Subcutaneous abdominal adipose tissue (tissue), 5 donors: ENCODE results near the gene SEPTIN3.

Experiments
- H3K27ac ChIP-seq: one replicate; pipeline ENCODE4 v1.7.0; 2013; ENCODE audit warnings: low read depth, mild to moderate bottlenecking, inconsistent platforms, low read length, moderate library complexity
- H3K27me3 ChIP-seq, 5 donors: one replicate each; pipeline ENCODE4 v1.7.0; 2013; ENCODE audit warnings: low read length in 5 of 5, inconsistent platforms in 1 of 5; ENCODE audit not compliant: control insufficient read depth in 5 of 5, insufficient read depth in 4 of 5
- H3K36me3 ChIP-seq, 5 donors: one replicate each; pipeline ENCODE4 v1.7.0; 2013; ENCODE audit warnings: low read length in 5 of 5; ENCODE audit not compliant: control insufficient read depth in 5 of 5, insufficient read depth in 5 of 5
- H3K4me1 ChIP-seq, 5 donors: one replicate each; pipeline ENCODE4 v1.7.0; 2013; ENCODE audit warnings: low read length in 5 of 5, mild to moderate bottlenecking in 3 of 5, moderate library complexity in 1 of 5; ENCODE audit not compliant: control insufficient read depth in 5 of 5, insufficient read depth in 5 of 5
- H3K4me3 ChIP-seq, 5 donors: one replicate each; pipeline ENCODE4 v1.7.0; 2013; ENCODE audit warnings: low read length in 5 of 5, low read depth in 1 of 5
- H3K9ac ChIP-seq, 5 donors: one replicate each; pipeline ENCODE4 v1.7.0; 2013; ENCODE audit warnings: low read length in 5 of 5, mild to moderate bottlenecking in 4 of 5, moderate library complexity in 3 of 5
- H3K9me3 ChIP-seq, 5 donors: one replicate each; pipeline ENCODE4 v1.7.0; 2013; ENCODE audit warnings: low read length in 5 of 5; ENCODE audit not compliant: control insufficient read depth in 5 of 5
- donor health status: healthy.
- donor health status: healthy.
- donor health status: healthy.
- donor health status: healthy.
- donor health status: healthy.

Gene SEPTIN3

DNA sequence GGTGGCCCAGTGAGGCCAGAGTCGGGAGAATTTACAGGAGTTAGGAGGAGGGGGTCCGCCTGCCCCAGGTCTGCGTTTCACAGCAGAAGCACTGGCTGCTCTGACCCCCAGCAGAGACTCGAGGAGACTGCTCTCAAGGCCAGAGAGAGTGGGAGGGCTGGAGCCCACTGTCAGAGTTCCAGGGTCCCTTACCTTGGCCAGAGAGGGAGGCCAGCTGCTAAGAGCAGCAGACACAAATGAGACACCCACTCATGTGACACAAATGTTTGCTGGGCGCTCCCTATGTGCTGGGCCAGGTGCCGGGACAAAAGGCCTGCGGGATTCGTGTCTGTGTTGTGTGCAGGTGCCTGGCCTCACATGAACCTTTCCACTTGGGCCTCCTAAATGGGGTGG, 39.8 kb upstream of the SEPTIN3 start:
- H3K27ac ChIP-seq, result no peak overlapping the region
- peaks cover 0 to 12% (median 4%) of the 10 kb centered on the region in 5 donors for H3K4me1 ChIP-seq
- H3K9ac ChIP-seq, result no peak overlapping the region
- peaks cover 8 to 17% (median 10%) of the 10 kb centered on the region in 5 donors for H3K27me3 ChIP-seq
- no peak overlapping the region for H3K4me3 ChIP-seq
- H3K9me3 ChIP-seq, result no peaks in the 10 kb centered on the region
- no peaks in the 10 kb centered on the region for H3K36me3 ChIP-seq

DNA sequence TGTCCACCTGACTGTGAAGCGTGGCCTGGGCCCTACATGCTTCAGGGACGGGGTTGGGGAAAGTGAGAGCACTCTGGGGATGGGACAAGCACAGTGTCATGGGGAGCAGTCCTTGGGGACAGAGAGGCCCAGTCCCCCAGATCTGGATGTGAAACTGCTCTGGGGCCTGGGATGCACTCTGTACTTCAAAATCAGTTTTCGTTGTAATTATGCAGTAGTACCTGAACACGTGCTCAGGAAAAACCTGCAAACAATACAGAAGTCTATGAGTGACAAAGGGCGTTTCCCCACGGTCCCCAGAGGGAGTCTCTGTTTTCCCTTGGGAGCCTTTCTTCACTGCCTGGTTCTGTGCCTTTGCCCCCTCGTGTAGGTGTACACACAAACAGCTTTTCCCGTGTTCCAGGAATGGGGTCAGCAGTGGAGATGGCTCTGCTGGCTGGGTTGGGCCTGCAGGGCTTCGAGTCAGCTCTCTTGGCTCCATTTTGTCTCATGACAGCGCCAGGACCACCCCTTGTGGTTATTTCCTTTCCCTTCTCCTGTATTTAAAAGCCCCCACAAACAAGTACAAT, 37.5 kb upstream of the SEPTIN3 start:
- H3K9ac ChIP-seq, result no peak overlapping the region
- H3K27ac ChIP-seq, result no peak overlapping the region
- no peaks in the 10 kb centered on the region for H3K9me3 ChIP-seq
- H3K27me3 ChIP-seq, result peaks cover 0 to 5% (median 0%) of the 10 kb centered on the region in 5 donors
- no peaks in the 10 kb centered on the region for H3K36me3 ChIP-seq
- peaks cover 0 to under 1% (median 0%) of the 10 kb centered on the region in 5 donors for H3K4me1 ChIP-seq
- no peak overlapping the region for H3K4me3 ChIP-seq

DNA sequence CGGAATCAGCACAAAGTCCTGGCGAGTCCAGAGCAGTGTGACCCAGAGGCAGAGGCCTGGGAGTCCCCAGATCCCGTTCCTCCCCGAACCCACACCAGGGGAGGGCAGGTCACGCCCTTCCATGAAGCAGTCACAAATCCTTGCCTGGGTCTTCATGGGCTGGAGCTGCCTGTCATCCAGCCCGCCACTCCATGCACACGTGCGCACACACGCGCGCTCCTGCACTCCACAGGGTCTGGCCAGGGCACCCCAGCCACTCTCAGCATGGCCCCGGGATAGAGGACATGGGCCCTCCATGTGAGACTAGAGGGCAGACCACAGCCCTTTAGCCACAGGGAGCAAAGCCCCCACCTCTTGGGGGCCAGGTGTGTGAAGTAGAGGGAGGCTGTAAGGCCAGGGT, 36.9 kb upstream of the SEPTIN3 start:
- H3K27ac ChIP-seq, result no peak overlapping the region
- no peak overlapping the region for H3K4me3 ChIP-seq
- no peaks in the 10 kb centered on the region for H3K9me3 ChIP-seq
- no peak overlapping the region for H3K9ac ChIP-seq
- H3K4me1 ChIP-seq, result no peaks in the 10 kb centered on the region
- H3K36me3 ChIP-seq, result no peaks in the 10 kb centered on the region
- peaks cover 0 to 5% (median 0%) of the 10 kb centered on the region in 5 donors for H3K27me3 ChIP-seq

DNA sequence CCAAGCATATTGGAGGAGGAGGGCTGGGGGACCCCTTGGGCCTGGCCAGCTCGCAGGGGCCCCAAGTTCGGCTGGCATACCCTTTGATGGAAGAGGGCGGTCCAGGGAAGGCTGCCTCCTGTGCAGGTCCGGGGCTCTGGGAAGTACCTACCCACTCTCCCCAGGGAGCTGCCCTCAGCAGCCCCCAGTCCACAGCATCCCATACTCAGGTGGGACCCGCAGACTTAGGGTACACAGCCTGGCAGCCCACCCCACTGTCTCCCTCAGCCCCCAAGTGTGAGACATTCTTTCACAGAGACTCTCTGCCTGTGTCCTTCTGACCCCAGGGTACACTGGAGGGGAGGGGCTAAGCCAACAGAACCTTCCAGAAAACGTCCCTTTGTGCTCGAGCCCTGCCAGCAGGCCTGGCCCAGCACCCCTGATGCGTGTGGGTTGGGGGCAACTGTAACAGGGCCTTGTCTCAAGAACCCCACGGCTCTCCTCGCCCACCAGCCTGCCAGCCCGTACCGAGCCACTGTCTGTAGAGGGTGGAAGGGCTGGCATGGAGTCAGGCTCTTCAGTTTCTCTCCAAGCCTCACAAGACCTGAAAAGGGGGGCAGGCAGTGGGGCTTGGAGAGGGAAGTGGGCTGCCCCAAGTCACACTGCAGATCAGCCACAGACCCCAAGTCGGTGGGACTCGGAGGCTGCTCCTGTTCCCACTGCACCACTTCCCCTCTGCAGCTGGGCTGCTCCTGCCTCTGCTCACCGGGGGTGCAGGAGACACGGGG, 35.6 kb upstream of the SEPTIN3 start:
- Histone ChIP-seq H3K36me3 (no peaks in the 10 kb centered on the region), H3K27me3 (no peaks in the 10 kb centered on the region), H3K4me1 (no peaks in the 10 kb centered on the region), H3K27ac (no peak overlapping the region), H3K4me3 (no peak overlapping the region), H3K9ac (no peak overlapping the region), H3K9me3 (no peaks in the 10 kb centered on the region)

DNA sequence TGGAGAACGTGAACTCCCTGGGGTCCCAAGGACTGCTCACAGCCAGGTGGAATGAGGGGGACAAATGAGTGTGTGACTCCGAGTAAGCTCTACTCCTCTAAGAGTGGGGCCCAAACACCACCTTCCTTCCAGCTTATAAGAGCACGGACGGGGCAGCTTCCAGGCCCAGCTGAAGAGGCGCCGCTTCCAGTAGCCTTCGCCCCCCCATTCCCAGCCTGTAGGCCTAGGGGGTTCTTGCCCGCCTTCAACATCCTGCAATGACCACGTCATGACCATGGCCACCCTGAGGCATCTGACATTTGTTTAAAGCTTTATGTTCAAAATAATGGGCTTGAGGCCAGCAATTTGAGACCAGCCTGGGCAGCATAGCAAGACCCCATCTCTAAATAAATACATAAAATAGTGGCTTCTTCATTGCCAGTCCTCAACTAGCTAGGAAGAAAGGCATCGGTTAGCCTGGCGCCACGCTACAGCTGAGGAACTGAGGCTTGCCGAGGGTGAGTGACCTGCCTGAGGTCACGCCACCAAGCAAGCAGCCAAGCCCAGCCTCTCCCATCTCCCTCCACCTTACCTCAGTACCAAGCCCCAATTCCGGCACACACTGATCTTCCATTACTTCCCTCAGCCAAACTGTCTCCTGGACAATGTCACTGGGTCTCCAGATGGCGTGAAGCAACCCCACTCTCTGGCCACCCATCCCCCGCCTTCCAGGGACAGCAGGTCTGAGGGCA, 34.8 kb upstream of the SEPTIN3 start:
- Histone ChIP-seq H3K4me1 (no peaks in the 10 kb centered on the region), H3K9me3 (no peaks in the 10 kb centered on the region), H3K4me3 (no peak overlapping the region), H3K36me3 (no peaks in the 10 kb centered on the region), H3K9ac (no peak overlapping the region), H3K27ac (no peak overlapping the region), H3K27me3 (no peaks in the 10 kb centered on the region)

DNA sequence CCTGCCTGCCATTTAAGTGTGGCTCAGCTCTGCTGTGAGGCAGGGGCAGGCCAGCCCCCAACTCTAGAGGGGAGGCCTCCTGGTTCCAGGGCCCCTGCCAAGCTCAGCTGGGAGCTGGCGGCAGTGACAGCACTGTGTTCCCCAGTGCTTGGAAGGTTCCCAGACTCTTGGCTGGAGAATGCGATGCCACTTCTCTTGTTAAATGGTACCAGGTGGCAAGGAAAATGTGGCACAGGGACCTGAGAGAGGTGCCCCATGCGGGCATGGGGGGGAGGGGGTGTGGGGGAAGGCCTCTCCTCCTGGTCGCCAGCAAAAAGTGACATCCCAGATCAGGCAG, 34.3 kb upstream of the SEPTIN3 start:
- no peaks in the 10 kb centered on the region for H3K9me3 ChIP-seq
- no peak overlapping the region for H3K4me3 ChIP-seq
- H3K27ac ChIP-seq, result no peak overlapping the region
- no peak overlapping the region for H3K9ac ChIP-seq
- no peaks in the 10 kb centered on the region for H3K27me3 ChIP-seq
- H3K4me1 ChIP-seq, result no peaks in the 10 kb centered on the region
- H3K36me3 ChIP-seq, result no peaks in the 10 kb centered on the region

DNA sequence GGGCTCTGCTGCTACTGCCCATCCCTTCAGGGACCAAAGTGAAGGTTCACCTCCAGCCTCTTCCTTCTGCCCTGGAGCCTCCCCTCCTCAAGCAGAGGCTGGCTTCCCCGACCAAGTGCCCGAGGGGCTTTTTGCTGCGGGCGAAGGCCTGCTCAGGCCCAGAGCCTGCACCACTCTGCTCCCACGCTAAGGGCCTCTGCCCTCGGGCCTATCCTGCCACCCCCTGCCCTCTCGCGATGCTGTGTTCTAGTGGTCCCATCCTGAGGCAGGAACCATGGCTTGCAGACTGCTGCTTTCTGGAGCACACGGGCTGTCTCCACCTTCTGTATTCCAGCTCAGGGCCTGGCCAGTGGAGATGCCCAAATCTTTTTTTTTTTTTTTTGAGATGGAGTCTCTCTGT, 33.7 kb upstream of the SEPTIN3 start:
- no peaks in the 10 kb centered on the region for H3K4me1 ChIP-seq
- H3K9ac ChIP-seq, result no peak overlapping the region
- no peaks in the 10 kb centered on the region for H3K9me3 ChIP-seq
- H3K27me3 ChIP-seq, result no peaks in the 10 kb centered on the region
- no peaks in the 10 kb centered on the region for H3K36me3 ChIP-seq
- no peak overlapping the region for H3K27ac ChIP-seq
- H3K4me3 ChIP-seq, result no peak overlapping the region

DNA sequence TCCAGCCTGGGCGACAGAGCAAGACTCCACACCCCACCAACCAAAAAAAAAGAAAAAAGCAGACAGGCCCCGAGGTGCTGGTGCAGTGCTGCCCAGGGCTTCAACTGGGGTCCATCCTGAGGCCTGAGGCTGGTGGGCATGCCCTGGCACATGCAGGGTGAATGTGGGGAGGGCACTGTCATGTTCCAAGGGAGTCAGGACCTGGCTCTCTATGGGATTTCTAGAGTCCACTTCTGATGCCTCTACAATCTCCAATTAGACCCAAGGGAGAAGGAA, 32.4 kb upstream of the SEPTIN3 start:
- Histone ChIP-seq H3K36me3 (no peaks in the 10 kb centered on the region), H3K27me3 (no peaks in the 10 kb centered on the region), H3K4me3 (no peak overlapping the region), H3K9ac (no peak overlapping the region), H3K9me3 (no peaks in the 10 kb centered on the region), H3K27ac (no peak overlapping the region), H3K4me1 (peaks cover 0 to 7% (median 0%) of the 10 kb centered on the region in 5 donors)

DNA sequence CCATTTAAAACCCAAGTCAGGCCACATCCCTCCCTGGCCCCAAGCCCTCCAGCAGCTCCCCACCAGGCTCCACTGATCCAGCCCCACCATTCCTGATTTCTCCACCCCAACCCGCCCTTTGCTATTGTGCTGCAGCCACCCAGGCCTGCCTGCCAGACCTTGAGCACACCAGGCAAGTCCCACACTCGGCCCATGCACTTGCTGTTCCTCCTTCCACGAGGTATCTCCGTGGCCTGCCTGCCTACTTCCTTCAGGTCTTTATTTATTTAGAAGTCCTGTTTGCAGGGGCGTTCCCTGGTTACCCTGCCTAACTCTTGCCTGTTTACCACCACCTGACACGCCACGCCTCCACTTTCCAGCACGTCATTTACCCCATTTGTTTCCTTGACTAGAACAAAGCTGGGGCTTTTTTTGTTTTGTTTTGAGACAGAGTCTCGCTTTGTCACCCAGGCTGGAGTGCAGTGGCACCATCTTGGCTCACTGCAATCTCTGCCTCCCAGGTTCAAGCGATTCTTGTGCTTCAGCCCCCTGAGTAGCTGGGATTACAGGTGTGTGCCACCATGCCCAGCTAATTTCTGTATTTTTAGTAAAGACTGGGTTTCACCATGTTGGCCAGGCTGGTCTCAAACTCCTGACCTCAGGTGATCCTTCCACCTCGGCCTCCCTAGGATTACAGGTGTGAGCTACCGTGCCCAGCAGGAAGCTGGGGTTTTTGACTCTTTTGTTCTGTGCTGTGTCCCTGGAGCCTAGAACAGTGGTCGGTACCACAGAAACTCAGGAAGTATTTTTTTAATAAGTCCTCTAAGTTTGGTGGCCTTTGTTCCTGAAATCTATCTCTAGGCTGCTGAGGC, 29.0 kb upstream of the SEPTIN3 start:
- Histone ChIP-seq H3K27ac (no peak overlapping the region), H3K9me3 (no peaks in the 10 kb centered on the region), H3K9ac (no peak overlapping the region), H3K27me3 (no peaks in the 10 kb centered on the region), H3K36me3 (no peaks in the 10 kb centered on the region), H3K4me1 (peaks cover 0 to 7% (median 0%) of the 10 kb centered on the region in 5 donors), H3K4me3 (no peak overlapping the region)
